ENCODE data around the gene APOE.
"Not testable (repeated sequence)": the region's sequence is repeated elsewhere in the genome, so short reads cannot be mapped to it uniquely, and the experiment has no call there.

Gene APOE

GRCh38 chr19:44871809-44872208, 33.8 kb upstream of the APOE start:
- no peak overlapping the region for H3K4me3 ChIP-seq (ENCODE audit: low read depth in 1 of 5, low read length in 5 of 5)
- peak overlapping the region in 1 of 5 donors; percentile 42 for H3K9ac ChIP-seq (ENCODE audit: low read length in 5 of 5)
- H3K4me1 ChIP-seq (ENCODE audit: control insufficient read depth in 5 of 5, insufficient read depth in 5 of 5, low read length in 5 of 5): peaks cover 4 to 66% (median 19%) of the 10 kb centered on the region in 5 donors
- no peaks in the 10 kb centered on the region for H3K9me3 ChIP-seq (ENCODE audit: control insufficient read depth in 5 of 5, low read length in 5 of 5)
- H3K27me3 ChIP-seq (ENCODE audit: control insufficient read depth in 5 of 5, insufficient read depth in 4 of 5, low read length in 5 of 5): no peaks in the 10 kb centered on the region
- H3K27ac ChIP-seq (ENCODE audit: low read depth, low read length): peak overlapping the region; percentile 54
- peaks cover 3 to 62% (median 54%) of the 10 kb centered on the region in 5 donors for H3K36me3 ChIP-seq (ENCODE audit: control insufficient read depth in 5 of 5, insufficient read depth in 5 of 5, low read length in 5 of 5)

GRCh38 chr19:44872661-44873060, 32.9 kb upstream of the APOE start:
- Histone ChIP-seq H3K9ac (ENCODE audit: low read length in 5 of 5) (no peak overlapping the region), H3K4me3 (ENCODE audit: low read depth in 1 of 5, low read length in 5 of 5) (no peak overlapping the region), H3K27me3 (ENCODE audit: control insufficient read depth in 5 of 5, insufficient read depth in 4 of 5, low read length in 5 of 5) (no peaks in the 10 kb centered on the region), H3K36me3 (ENCODE audit: control insufficient read depth in 5 of 5, insufficient read depth in 5 of 5, low read length in 5 of 5) (peaks cover 3 to 65% (median 58%) of the 10 kb centered on the region in 5 donors), H3K4me1 (ENCODE audit: control insufficient read depth in 5 of 5, insufficient read depth in 5 of 5, low read length in 5 of 5) (peaks cover 4 to 62% (median 19%) of the 10 kb centered on the region in 5 donors), H3K9me3 (ENCODE audit: control insufficient read depth in 5 of 5, low read length in 5 of 5) (no peaks in the 10 kb centered on the region), H3K27ac (ENCODE audit: low read depth, low read length) (no peak overlapping the region)

- peaks cover 3 to 76% (median 71%) of the 10 kb centered on the region in 5 donors for H3K36me3 ChIP-seq (ENCODE audit: control insufficient read depth in 5 of 5, insufficient read depth in 5 of 5, low read length in 5 of 5)
- H3K27ac ChIP-seq (ENCODE audit: low read depth, low read length): peak overlapping the region; percentile 65
- H3K9ac ChIP-seq (ENCODE audit: low read length in 5 of 5): no peak overlapping the region
- H3K9me3 ChIP-seq (ENCODE audit: control insufficient read depth in 5 of 5, low read length in 5 of 5): no peaks in the 10 kb centered on the region
- no peaks in the 10 kb centered on the region for H3K27me3 ChIP-seq (ENCODE audit: control insufficient read depth in 5 of 5, insufficient read depth in 4 of 5, low read length in 5 of 5)
- H3K4me1 ChIP-seq (ENCODE audit: control insufficient read depth in 5 of 5, insufficient read depth in 5 of 5, low read length in 5 of 5): peaks cover 4 to 53% (median 19%) of the 10 kb centered on the region in 5 donors
- no peak overlapping the region for H3K4me3 ChIP-seq (ENCODE audit: low read depth in 1 of 5, low read length in 5 of 5)
Observed at GRCh38 chr19:44874317-44874716, 31.3 kb upstream of the APOE start.

GRCh38 chr19:44875666-44876451, 29.7 kb upstream of the APOE start:
- Histone ChIP-seq H3K9ac (ENCODE audit: low read length in 5 of 5) (peak overlapping the region in 1 of 5 donors; percentile 5), H3K36me3 (ENCODE audit: control insufficient read depth in 5 of 5, insufficient read depth in 5 of 5, low read length in 5 of 5) (peaks cover 3 to 80% (median 74%) of the 10 kb centered on the region in 5 donors), H3K27me3 (ENCODE audit: control insufficient read depth in 5 of 5, insufficient read depth in 4 of 5, low read length in 5 of 5) (no peaks in the 10 kb centered on the region), H3K4me3 (ENCODE audit: low read depth in 1 of 5, low read length in 5 of 5) (no peak overlapping the region), H3K9me3 (ENCODE audit: control insufficient read depth in 5 of 5, low read length in 5 of 5) (no peaks in the 10 kb centered on the region), H3K27ac (ENCODE audit: low read depth, low read length) (peak overlapping the region; percentile 65), H3K4me1 (ENCODE audit: control insufficient read depth in 5 of 5, insufficient read depth in 5 of 5, low read length in 5 of 5) (peaks cover 0 to 49% (median 10%) of the 10 kb centered on the region in 5 donors)

GRCh38 chr19:44876930-44877535, 28.6 kb upstream of the APOE start:
- peaks cover 0 to 37% (median 5%) of the 10 kb centered on the region in 5 donors for H3K4me1 ChIP-seq (ENCODE audit: control insufficient read depth in 5 of 5, insufficient read depth in 5 of 5, low read length in 5 of 5)
- H3K27ac ChIP-seq (ENCODE audit: low read depth, low read length): peak overlapping the region; percentile 34
- H3K9me3 ChIP-seq (ENCODE audit: control insufficient read depth in 5 of 5, low read length in 5 of 5): no peaks in the 10 kb centered on the region
- no peak overlapping the region for H3K9ac ChIP-seq (ENCODE audit: low read length in 5 of 5)
- H3K27me3 ChIP-seq (ENCODE audit: control insufficient read depth in 5 of 5, insufficient read depth in 4 of 5, low read length in 5 of 5): no peaks in the 10 kb centered on the region
- no peak overlapping the region for H3K4me3 ChIP-seq (ENCODE audit: low read depth in 1 of 5, low read length in 5 of 5)
- peaks cover 3 to 72% (median 68%) of the 10 kb centered on the region in 5 donors for H3K36me3 ChIP-seq (ENCODE audit: control insufficient read depth in 5 of 5, insufficient read depth in 5 of 5, low read length in 5 of 5)

GRCh38 chr19:44878120-44878865, 27.3 kb upstream of the APOE start:
- H3K36me3 ChIP-seq (ENCODE audit: control insufficient read depth in 5 of 5, insufficient read depth in 5 of 5, low read length in 5 of 5): peaks cover 0 to 65% (median 59%) of the 10 kb centered on the region in 5 donors
- H3K4me3 ChIP-seq (ENCODE audit: low read depth in 1 of 5, low read length in 5 of 5): no peak overlapping the region
- H3K9me3 ChIP-seq (ENCODE audit: control insufficient read depth in 5 of 5, low read length in 5 of 5): no peaks in the 10 kb centered on the region
- H3K4me1 ChIP-seq (ENCODE audit: control insufficient read depth in 5 of 5, insufficient read depth in 5 of 5, low read length in 5 of 5): peaks cover 0 to 30% (median 5%) of the 10 kb centered on the region in 5 donors
- H3K9ac ChIP-seq (ENCODE audit: low read length in 5 of 5): no peak overlapping the region
- no peak overlapping the region for H3K27ac ChIP-seq (ENCODE audit: low read depth, low read length)
- H3K27me3 ChIP-seq (ENCODE audit: control insufficient read depth in 5 of 5, insufficient read depth in 4 of 5, low read length in 5 of 5): no peaks in the 10 kb centered on the region

- H3K36me3 ChIP-seq (ENCODE audit: control insufficient read depth in 5 of 5, insufficient read depth in 5 of 5, low read length in 5 of 5): peaks cover 0 to 62% (median 55%) of the 10 kb centered on the region in 5 donors
Observed at GRCh38 chr19:44879309-44880065, 26.1 kb upstream of the APOE start.

GRCh38 chr19:44882063-44882462, 23.5 kb upstream of the APOE start:
- no peaks in the 10 kb centered on the region for H3K9me3 ChIP-seq (ENCODE audit: control insufficient read depth in 5 of 5, low read length in 5 of 5)
- no peak overlapping the region for H3K27ac ChIP-seq (ENCODE audit: low read depth, low read length)
- H3K9ac ChIP-seq (ENCODE audit: low read length in 5 of 5): no peak overlapping the region
- peaks cover 0 to 5% (median 0%) of the 10 kb centered on the region in 5 donors for H3K4me1 ChIP-seq (ENCODE audit: control insufficient read depth in 5 of 5, insufficient read depth in 5 of 5, low read length in 5 of 5)
- peaks cover 0 to 54% (median 51%) of the 10 kb centered on the region in 5 donors for H3K36me3 ChIP-seq (ENCODE audit: control insufficient read depth in 5 of 5, insufficient read depth in 5 of 5, low read length in 5 of 5)
- no peak overlapping the region for H3K4me3 ChIP-seq (ENCODE audit: low read depth in 1 of 5, low read length in 5 of 5)
- H3K27me3 ChIP-seq (ENCODE audit: control insufficient read depth in 5 of 5, insufficient read depth in 4 of 5, low read length in 5 of 5): no peaks in the 10 kb centered on the region

More at GRCh38 chr19:44879309-44880065, 26.1 kb upstream of the APOE start:
- peaks cover 0 to 25% (median 4%) of the 10 kb centered on the region in 5 donors for H3K4me1 ChIP-seq (ENCODE audit: control insufficient read depth in 5 of 5, insufficient read depth in 5 of 5, low read length in 5 of 5)
- no peaks in the 10 kb centered on the region for H3K27me3 ChIP-seq (ENCODE audit: control insufficient read depth in 5 of 5, insufficient read depth in 4 of 5, low read length in 5 of 5)
- H3K9me3 ChIP-seq (ENCODE audit: control insufficient read depth in 5 of 5, low read length in 5 of 5): no peaks in the 10 kb centered on the region
- no peak overlapping the region for H3K27ac ChIP-seq (ENCODE audit: low read depth, low read length)
- H3K4me3 ChIP-seq (ENCODE audit: low read depth in 1 of 5, low read length in 5 of 5): no peak overlapping the region
- no peak overlapping the region for H3K9ac ChIP-seq (ENCODE audit: low read length in 5 of 5)

GRCh38 chr19:44882619-44883397, 22.8 kb upstream of the APOE start:
- H3K36me3 ChIP-seq (ENCODE audit: control insufficient read depth in 5 of 5, insufficient read depth in 5 of 5, low read length in 5 of 5): peaks cover 0 to 52% (median 47%) of the 10 kb centered on the region in 5 donors
- not testable (repeated sequence) for H3K27me3 ChIP-seq (ENCODE audit: control insufficient read depth in 5 of 5, insufficient read depth in 4 of 5, low read length in 5 of 5); H3K4me1 ChIP-seq (ENCODE audit: control insufficient read depth in 5 of 5, insufficient read depth in 5 of 5, low read length in 5 of 5); H3K9ac ChIP-seq (ENCODE audit: low read length in 5 of 5); H3K9me3 ChIP-seq (ENCODE audit: control insufficient read depth in 5 of 5, low read length in 5 of 5); H3K27ac ChIP-seq (ENCODE audit: low read depth, low read length); H3K4me3 ChIP-seq (ENCODE audit: low read depth in 1 of 5, low read length in 5 of 5)
